Left lobe of liver (tissue), 2 donors: ENCODE data around the gene CUL9. TPM values are rescaled to one million over a fixed set of nuclear protein-coding genes. Genes with fewer than 3 reads are reported as not detected.

ENCODE experiments used
- ATAC-seq: fragments of 200-7000 bp; cut with Tn5 transposase; one replicate; pipeline ENCODE4 v1.9.1; 2020; ENCODE audit warnings: mild to moderate bottlenecking, moderate library complexity
- DNase-seq: peaks from one replicate; pipeline ENCODE4 v3.0.0-alpha.2; 2020; ENCODE audit warnings: low spot score
- total RNA-seq: library from RNA; stranded (reverse); gene quantifications from one replicate; pipeline ENCODE4 v1.2.1, GENCODE V29; 2021
- donor health status: DM: no; HTN: no; CAD: no; lungs with moderate emphysema.
- donor health status: DM: no; HTN: yes; CAD: no.

CUL9 gene
- total RNA-seq, 1 donor from 2014 or later: 18.1 TPM

DNA sequence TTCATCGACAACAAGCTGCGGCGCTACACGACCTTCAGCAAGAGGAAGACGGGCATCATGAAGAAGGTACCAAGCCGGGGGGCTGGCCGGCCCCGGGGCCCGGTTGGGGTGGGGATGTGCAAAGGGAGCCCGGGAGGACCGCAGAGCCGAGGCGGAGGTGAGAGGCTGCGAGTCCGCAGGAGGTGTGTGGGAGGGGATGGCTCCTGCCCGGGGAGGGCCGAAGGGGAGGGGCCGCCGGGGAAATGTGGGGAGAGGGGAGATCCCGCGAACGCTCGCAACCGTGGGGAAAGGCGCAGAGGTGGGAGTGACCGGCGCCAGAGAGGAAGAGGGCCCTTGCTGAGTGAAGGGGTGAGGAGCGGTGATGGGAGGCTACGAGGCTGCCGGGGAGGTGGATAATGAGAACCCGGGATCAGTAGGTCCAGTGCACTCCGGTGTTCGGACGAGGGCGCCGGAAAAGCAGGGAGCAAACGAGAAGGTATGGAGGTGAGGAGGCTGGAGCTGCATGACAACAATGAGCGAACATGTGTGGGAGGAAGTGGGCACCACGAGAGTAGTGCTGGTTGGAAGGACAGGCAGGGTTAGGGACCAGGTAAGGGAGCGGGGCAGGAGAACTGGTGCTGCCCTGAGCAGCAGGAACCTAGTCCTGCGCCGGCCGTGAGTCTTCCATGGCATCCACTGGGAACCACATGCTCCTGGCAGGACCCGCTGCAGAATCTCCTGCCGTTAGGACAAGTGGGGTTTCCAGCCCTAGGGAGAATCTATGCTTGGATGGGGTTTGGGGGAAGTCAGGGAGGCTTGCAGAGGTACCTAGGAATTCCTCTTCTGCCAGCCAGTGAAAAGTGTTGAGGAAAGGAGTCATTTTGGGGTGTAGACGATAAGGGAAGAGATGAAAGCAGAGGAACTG is 9.6 kb upstream of the CUL9 start:
- DNase-seq (peak; percentile 65), ATAC-seq (peak; percentile 3)

DNA sequence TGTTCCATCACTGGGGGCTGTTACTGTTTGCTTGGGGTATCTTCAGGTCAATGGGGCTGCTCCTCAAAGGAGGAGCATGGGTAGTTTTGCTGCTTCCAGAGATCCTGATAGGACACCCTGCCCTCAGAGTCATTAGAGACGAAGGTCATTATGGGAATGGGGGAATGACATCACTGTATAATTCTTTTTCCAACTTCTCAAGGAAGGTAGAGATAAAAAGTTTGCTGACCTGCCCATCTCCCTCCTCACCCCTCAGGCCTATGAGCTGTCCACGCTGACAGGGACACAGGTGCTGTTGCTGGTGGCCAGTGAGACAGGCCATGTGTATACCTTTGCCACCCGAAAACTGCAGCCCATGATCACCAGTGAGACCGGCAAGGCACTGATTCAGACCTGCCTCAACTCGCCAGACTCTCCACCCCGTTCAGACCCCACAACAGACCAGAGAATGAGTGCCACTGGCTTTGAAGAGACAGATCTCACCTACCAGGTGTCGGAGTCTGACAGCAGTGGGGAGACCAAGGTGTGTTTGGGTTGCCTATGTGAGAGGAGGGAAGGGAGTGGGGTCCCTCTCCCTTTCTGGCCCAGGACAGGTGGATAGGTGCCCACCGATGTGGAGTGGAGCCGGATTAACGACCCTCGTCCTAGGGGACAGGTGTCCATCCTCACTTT is 8.3 kb upstream of the CUL9 start:
- no peak for DNase-seq

DNA sequence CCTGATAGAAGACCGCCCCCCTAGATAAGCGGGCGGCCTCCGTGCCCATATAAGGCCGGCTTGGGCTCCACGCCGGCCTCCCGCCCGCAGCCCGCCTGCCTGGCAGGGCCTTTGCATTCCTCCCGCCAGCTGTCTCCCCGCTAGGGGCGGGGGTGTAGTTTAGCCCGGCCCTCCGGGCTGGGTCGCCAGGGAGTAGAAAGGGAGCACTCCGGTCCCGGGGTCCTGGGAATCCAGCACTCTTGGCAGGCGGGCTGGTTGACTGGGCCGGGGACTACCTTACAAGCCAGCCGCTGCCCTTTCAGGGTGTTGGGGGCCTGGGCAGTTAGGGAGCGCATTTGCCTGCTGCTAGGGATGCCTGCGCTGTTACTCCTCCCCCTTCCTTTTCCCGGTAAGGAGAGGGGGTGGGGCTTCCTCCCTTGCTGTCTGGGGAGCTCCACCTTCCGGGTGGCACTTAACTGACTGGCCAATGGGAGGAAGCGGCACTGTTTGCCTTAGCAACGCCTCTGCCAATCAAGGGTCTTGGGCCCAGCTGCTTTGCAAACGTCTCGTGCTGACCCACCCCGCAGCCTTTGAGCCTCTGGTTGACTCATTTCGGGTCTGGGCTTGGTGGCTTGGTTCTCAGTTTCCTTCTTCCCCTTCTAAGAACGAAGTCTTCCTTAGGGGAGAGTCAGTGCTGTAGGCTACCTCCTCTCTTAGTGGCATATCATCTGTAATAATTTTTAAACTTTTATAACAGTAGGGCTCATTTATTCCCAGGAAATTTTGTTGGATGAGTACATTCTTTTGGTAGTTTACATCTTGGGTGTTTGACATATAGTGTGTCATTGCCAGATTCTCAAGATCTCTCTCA is 7.5 kb upstream of the CUL9 start:
- peak; percentile 66 for ATAC-seq
- DNase-seq: peak; percentile 93

More for the DNA sequence above, 8.3 kb upstream of the CUL9 start:
- ATAC-seq: no peak

DNA sequence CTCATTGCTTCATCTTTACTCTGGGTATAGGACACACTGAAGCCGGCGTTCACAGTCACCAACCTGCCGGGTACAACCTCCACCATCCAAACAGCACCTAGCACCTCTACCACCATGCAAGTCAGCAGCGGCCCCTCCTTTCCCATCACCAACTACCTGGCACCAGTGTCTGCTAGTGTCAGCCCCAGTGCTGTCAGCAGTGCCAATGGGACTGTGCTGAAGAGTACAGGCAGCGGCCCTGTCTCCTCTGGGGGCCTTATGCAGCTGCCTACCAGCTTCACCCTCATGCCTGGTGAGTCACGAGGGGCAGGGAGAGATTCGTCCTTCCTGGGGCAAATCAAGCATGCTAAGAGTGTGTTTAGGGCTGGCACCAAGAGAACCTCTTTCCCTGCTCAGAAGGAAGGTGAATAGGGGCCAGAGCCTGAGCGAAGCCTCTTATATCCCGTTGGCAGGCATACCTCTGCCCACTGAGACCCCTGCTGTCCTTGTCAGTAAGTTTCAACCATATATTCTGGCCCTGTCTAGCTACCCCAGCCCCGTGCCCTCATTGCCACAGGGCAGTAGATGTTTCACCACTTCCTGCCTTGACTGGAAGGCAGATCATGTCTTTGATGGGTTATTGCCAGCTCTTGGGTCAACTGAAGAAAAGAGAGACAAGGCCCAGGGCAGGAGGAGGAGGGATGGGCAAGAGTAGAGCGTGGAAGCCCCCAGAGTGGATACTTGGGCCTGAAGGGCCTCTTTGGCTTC is 6.1 kb upstream of the CUL9 start:
- ATAC-seq: no peak
- no peak for DNase-seq

DNA sequence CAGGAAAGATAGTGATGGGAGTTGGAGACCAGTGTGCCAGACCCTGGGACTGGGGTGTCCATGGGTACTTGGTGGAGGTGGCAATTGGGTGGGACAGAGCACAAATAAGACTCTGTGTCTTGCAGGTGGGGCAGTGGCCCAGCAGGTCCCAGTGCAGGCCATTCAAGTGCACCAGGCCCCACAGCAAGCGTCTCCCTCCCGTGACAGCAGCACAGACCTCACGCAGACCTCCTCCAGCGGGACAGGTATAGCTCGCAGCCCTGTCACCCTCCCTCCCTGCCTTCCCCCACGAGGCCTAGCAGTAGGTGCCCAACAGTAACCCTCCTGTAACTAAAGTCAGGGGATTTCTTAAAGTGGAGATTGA is 5.6 kb upstream of the CUL9 start:
- DNase-seq (no peak), ATAC-seq (no peak)

DNA sequence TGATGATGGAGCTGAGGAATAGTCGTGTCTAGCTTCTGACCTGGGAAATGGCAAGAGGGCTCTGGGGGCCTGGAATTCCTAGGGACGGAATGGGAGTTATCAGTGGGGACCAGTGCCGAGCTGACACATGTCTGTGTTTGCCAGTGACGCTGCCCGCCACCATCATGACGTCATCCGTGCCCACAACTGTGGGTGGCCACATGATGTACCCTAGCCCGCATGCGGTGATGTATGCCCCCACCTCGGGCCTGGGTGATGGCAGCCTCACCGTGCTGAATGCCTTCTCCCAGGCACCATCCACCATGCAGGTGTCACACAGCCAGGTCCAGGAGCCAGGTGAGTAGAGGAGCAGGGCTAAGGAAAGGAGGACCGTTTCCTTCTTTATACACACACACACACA is 3.8 kb upstream of the CUL9 start:
- DNase-seq (no peak), ATAC-seq (no peak)

DNA sequence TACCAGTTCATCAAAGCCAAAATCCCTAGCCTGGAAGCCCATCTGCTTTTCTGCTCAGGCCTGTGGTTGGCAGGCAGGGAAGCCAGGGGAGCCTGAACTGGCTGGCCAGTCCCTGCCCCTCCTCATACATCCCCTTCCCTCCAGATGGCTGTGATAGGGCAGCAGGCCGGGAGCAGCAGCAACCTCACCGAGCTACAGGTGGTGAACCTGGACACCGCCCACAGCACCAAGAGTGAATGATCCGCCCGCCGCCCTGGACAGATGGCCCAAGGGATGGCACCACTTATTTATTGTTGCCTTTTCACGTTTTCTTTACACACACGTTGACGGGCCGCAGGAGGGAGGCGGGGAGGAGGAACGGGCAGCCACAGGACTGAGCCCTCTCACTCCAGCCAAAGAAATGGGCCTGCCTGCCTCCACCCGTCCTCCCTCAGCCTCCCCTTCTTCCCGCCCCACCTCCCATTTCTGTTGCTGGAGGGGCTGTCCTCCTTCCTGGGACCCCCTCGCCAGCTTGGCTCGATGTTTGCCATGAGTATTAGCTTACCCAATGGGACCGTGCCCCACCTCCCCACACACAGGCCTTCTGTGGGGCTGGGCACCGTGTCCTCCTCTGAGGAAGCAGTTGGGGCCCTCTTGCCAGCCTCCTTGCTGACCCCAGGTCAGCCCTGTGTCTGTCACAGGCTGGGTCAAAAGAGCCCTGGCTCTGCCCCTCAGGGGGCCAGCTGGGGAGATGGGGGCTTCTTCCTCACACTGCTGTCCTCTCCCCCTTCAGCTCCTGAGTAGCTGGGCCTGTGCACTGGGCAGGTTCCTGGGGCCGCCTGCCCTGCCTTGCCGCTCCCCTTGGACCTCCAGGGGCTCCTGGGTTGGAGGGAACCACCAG is 2.8 kb upstream of the CUL9 start:
- ATAC-seq (no peak), DNase-seq (no peak)

DNA sequence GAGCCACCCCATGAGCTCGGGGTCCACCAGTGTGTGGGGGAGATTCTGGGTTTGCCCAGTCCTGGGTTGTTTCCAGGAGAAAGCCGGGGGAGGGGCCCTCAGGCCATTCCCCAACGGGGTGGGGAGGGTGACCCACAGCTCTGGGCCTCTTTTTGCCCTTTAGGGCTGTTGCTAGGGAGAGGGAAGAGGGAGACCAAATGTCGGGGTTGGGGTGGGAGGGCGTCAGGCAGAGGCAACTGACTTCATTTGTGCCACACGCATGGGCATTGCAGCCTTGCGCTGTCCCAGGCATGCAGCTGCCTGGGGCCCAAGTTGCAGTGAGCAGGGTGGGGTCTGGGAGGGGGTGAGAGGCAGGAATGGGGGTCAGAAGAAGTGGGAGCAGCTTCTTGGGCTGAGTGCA is 1.9 kb upstream of the CUL9 start:
- DNase-seq (no peak), ATAC-seq (no peak)

DNA sequence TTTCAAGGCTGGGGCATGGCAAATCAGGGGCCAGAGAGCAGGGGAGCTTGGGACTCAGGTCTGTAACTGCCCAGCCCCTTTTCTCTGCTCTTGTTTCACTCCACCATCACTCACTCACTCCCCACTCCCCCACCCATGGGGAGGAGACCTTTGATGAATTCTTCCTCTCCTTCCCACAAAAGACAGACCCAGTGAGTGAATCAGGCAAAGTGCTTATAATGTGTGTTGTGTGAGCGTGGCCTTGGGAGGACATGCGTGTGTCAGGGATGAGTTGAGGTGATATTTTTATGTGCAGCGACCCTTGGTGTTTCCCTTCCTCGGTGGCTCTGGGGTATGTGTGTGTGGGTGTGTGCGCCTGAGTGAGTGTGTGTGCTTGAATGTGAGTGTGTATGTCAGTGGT is 1.0 kb upstream of the CUL9 start:
- DNase-seq: no peak
- no peak for ATAC-seq

DNA sequence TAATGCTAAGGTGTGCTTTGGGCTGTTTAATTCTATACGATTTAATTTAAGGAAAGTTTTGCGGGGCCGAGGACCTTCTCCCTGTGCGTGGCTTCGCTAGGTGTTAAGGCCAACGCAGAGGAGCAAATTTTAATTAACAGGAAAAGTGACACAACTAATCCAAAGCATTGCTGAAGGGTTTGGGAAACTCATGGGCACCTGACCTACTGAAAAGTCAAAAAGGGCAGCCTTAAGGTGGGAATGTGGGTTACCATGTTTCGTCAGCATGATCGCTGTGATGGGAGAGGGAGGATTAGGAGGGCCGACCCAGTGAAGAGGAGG is 415 bp upstream of the CUL9 start:
- DNase-seq: no peak
- ATAC-seq: no peak

DNA sequence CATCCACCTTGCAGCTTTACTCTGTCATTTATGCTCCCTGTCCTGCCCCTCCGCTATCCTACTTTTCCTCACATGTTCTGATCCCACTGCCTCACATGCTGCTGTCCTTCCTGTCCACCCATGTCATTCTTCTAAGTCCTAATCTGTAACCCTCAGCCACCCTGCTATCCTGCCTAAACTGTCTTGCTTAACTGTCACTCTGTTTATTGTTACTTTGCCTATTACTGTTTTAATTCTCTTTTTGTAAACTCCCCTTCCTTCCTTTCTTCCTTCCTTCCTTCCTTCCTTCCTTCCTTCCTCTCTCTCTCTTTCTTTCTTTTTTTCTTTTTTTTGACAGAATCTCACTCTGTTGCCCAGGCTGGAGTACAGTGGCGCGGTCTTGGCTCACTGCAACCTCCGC is 1.4 kb downstream of the CUL9 start:
- ATAC-seq (no peak), DNase-seq (no peak)

DNA sequence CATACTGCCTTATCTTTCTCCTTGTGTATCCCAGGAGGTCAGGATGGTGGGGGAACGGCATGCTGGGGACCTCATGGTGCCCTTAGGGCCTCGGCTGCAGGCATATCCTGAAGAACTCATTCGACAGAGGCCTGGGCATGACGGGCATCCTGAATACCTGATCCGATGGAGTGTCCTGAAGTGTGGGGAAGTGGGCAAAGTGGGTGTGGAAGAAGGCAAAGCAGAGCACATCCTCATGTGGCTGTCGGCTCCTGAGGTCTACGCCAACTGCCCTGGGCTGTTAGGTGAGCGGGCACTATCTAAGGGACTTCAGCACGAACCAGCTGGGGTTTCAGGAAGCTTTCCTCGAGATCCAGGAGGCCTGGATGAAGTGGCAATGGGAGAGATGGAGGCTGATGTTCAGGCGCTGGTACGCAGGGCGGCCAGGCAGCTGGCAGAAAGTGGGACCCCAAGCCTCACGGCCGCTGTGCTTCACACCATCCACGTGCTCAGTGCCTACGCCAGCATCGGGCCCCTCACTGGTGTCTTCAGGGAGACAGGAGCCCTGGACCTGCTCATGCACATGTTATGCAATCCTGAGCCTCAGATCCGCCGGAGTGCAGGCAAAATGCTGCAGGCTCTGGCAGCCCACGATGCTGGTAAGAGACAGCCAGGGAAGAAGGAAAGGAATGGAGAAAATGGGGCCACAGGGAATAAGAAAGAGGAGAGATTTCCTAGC is 2.4 kb downstream of the CUL9 start:
- no peak for ATAC-seq
- DNase-seq: no peak

DNA sequence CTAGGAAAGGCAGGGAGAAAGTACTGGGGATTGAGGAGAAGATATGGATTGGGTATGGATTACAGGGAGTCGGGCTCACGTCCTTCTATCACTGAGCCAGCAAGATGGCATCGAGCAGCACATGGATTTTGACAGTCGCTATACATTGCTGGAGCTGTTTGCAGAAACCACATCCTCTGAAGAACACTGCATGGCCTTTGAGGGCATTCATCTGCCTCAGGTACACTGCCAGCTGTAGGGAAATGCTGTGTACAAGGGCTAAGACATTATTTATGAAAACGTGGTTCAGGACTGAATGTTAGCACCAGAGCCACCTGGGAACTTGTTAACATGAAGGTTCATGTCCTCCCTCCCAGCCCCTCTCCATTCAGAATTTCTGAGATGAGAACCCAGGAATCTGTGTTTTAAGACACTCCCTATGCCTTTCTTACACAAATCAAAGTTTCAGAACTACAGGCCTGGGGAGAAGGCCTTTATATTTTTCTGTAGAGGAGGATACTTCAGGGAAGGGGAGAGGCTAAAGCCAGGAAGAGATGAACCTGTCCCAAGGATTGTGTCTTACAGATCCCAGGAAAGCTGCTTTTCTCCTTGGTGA is 3.5 kb downstream of the CUL9 start:
- no peak for ATAC-seq
- no peak for DNase-seq

DNA sequence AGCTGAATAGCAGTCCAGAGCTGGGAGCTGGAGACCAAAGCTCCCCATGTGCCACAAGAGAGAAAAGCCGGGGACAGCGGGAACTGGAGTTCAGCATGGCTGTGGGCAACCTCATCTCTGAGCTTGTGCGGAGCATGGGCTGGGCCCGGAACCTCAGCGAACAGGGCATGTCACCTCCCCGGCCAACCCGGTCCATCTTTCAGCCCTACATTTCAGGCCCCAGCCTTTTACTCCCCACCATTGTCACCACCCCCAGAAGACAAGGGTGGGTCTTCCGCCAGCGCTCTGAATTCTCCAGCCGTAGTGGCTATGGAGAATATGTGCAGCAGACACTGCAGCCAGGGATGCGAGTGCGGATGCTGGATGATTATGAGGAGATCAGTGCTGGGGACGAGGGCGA is 4.0 kb downstream of the CUL9 start:
- no peak for DNase-seq
- no peak for ATAC-seq

DNA sequence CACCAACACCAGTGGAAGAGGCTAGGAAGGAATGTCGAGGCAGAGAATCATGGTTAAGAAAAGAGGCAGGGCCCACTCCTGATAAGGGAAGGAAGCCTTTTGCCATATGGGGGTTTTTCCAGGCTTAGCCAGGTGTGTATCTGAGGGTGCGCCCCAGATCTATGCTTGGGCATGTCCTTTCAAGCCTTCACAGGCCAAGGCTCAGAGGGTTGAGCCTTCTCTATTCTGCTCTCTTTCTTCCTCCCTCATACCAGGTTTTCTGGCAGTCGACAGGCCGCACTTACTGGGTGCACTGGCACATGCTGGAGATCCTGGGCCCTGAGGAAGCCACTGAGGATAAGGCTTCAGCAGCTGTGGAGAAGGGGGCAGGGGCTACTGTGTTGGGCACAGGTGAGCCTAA is 4.7 kb downstream of the CUL9 start:
- no peak for DNase-seq
- no peak for ATAC-seq

DNA sequence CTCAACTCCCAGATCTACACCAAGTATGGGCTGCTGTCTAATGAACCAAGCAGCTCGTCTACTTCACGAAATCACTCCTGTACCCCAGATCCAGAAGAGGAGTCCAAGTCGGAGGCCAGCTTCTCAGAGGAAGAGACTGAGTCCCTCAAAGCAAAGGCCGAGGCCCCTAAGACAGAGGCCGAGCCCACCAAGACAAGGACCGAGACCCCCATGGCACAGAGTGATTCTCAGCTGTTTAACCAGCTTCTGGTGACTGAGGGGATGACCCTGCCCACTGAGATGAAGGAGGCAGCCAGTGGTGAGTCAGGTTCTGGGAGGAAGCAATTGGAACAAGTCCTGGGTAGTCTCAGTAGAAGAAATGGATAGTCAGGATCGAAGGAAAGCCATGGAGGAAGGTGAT is 5.8 kb downstream of the CUL9 start:
- DNase-seq (no peak), ATAC-seq (no peak)

DNA sequence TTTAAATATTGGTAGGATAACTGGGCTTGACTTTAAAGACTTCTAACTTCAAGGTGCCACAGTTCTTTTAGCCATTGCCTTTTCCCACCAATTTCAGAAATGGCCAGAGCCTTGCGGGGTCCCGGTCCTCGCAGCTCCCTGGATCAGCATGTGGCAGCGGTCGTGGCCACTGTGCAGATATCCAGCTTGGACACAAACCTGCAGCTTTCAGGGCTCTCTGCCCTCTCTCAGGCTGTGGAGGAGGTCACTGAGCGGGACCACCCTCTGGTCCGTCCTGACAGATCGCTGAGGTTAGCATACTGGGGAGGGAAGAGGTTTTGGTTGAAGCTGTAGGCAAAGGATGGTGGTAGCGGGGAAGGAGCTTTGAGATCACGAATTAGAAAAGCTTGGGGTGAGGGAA is 6.4 kb downstream of the CUL9 start:
- ATAC-seq: no peak
- no peak for DNase-seq

DNA sequence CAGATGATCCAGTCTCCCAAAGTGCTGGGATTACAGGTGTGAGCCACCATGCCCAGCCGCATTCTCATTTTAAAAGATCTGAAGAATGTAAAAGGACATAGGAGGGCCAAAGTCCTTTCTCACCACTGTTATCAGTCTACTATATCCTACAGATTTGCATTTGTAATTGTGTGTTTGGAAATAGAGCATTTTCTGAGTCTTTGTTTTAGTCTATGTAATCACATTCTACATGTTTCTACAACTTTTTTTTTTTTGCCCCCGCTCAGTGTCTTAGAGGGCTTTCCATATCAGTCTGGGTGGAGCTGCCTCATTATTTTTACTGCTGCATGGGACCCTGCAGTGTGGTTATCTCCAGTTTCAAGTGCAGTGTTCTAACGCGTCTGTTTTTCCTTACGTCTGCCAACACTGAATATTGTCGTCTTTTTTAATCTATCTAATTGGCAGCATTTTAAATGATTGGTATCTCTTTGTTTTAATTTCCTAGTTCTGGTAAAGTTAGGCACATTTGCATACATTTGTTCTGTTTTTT is 7.8 kb downstream of the CUL9 start:
- DNase-seq (no peak), ATAC-seq (no peak)

DNA sequence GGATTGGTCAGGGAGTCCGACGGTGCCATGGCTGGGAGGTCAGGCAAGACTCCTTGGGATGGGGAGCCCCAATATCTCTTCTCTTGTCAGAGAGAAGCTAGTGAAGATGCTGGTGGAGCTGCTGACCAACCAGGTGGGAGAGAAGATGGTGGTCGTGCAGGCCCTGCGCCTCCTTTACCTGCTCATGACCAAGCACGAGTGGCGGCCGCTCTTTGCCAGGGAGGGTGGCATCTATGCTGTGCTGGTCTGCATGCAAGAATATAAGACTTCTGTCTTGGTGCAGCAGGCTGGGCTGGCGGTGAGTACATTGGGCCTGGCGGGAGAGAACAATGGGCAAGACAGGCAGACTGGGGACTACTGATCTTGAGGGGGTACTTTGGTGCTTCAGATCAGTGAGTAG is 10.9 kb downstream of the CUL9 start:
- no peak for DNase-seq
- no peak for ATAC-seq
